SK-N-SH (cell line): ENCODE results near the gene LRRC70. TPM values are rescaled to one million over a fixed set of nuclear protein-coding genes. Genes with fewer than 3 reads are reported as not detected.

Experiments
- CTCF ChIA-PET: fragments of 300-600, 350-600 bp; formaldehyde crosslinking; extraction: SDS; loops from one replicate; lab custom pipeline; 2021; lab: Yijun Ruan, JAX
- POLR2A ChIA-PET: fragments of 350-600 bp; sonication (Branson Sonifier 250); formaldehyde crosslinking; extraction: SDS; loops from one replicate; lab custom pipeline; 2020; ENCODE audit warnings: antibody characterized with exemption, inconsistent platforms; lab: Yijun Ruan, JAX
- DNase-seq: peaks from one replicate; pipeline ENCODE4 v3.0.0; 2012
- H2AFZ ChIP-seq: fragments of 200-600 bp; sonication (generic); 2 replicates; pipeline ENCODE4 v1.8.1; 2016; ENCODE audit warnings: antibody characterized with exemption, mild to moderate bottlenecking, low read depth
- H3F3A ChIP-seq: fragments of 200-600 bp; sonication (generic); replicated peaks from 2 replicates; pipeline ENCODE3; 2016; ENCODE audit warnings: antibody characterized with exemption, mild to moderate bottlenecking; ENCODE audit not compliant: insufficient read depth
- H3K27ac ChIP-seq, 2 experiments: fragments of 200-500 bp in 1 of 2; fragments of 200-600 bp in 1 of 2; sonication (Bioruptor generic) in 1 of 2; sonication (generic), shearing (Covaris generic) in 1 of 2; 2 replicates each; pipeline versions ENCODE4 v1.5.1 to v1.6.1; 2014 to 2016; ENCODE audit warnings: low read depth in 2 of 2, inconsistent platforms in 1 of 2, low read length in 1 of 2, mild to moderate bottlenecking in 1 of 2, mixed read lengths in 1 of 2
- H3K27me3 ChIP-seq: fragments of 200-600 bp; sonication (generic), shearing (Covaris generic); 2 replicates; pipeline ENCODE4 v1.6.1; 2016; ENCODE audit warnings: mixed run types; ENCODE audit not compliant: insufficient read depth
- H3K36me3 ChIP-seq, 2 experiments: fragments of 200-500 bp in 1 of 2; fragments of 200-600 bp in 1 of 2; sonication (Bioruptor generic) in 1 of 2; sonication (generic) in 1 of 2; replicated peaks in 1 of 2; 2 replicates each; pipeline versions ENCODE3 to v1.5.1; 2014 to 2016; ENCODE audit warnings: low read length in 1 of 2, mild to moderate bottlenecking in 1 of 2; ENCODE audit not compliant: insufficient read depth in 2 of 2, control insufficient read depth in 1 of 2
- H3K4me1 ChIP-seq, 2 experiments: fragments of 200-500 bp in 1 of 2; fragments of 200-600 bp in 1 of 2; sonication (Bioruptor generic) in 1 of 2; sonication (generic), shearing (Covaris generic) in 1 of 2; 2 replicates each; pipeline versions ENCODE4 v1.5.1 to v1.6.1; 2014 to 2016; ENCODE audit warnings: low read depth in 1 of 2, low read length in 1 of 2, mixed run types in 1 of 2; ENCODE audit not compliant: insufficient read depth in 2 of 2, control insufficient read depth in 1 of 2
- H3K4me2 ChIP-seq: fragments of 200-600 bp; sonication (generic), shearing (Covaris generic); 2 replicates; pipeline ENCODE4 v1.6.1; 2017; ENCODE audit warnings: mixed run types
- H3K4me3 ChIP-seq, 2 experiments: fragments of 200-500 bp in 1 of 2; fragments of 200-600 bp in 1 of 2; sonication (Bioruptor generic) in 1 of 2; sonication (generic), shearing (Covaris generic) in 1 of 2; 2 replicates each; pipeline versions ENCODE4 v1.5.1 to v1.8.1; 2014 to 2016; ENCODE audit warnings: low read depth in 2 of 2, inconsistent platforms in 1 of 2, low read length in 1 of 2, mild to moderate bottlenecking in 1 of 2, mixed read lengths in 1 of 2, moderate library complexity in 1 of 2
- H3K79me2 ChIP-seq: fragments of 200-600 bp; sonication (generic); 2 replicates; pipeline ENCODE4 v1.8.1; 2017; ENCODE audit warnings: mild to moderate bottlenecking; ENCODE audit not compliant: insufficient read depth
- H3K9ac ChIP-seq: fragments of 200-600 bp; sonication (generic); 2 replicates; pipeline ENCODE4 v1.6.1; 2017; ENCODE audit warnings: mixed run types
- H3K9me2 ChIP-seq: fragments of 200-600 bp; sonication (generic); 2 replicates; pipeline ENCODE4 v1.6.1; 2017; ENCODE audit warnings: mixed run types
- H3K9me3 ChIP-seq: fragments of 200-600 bp; sonication (generic); 2 replicates; pipeline ENCODE4 v1.6.1; 2017; ENCODE audit warnings: mixed run types, mild to moderate bottlenecking, moderate library complexity
- H4K20me1 ChIP-seq: fragments of 200-600 bp; sonication (generic); 2 replicates; pipeline ENCODE4 v1.6.1; 2017; ENCODE audit warnings: mild to moderate bottlenecking, mixed run types; ENCODE audit not compliant: insufficient read depth
- CHD2 ChIP-seq: fragments of 150-350 bp; IDR thresholded peaks from 2 replicates; pipeline ENCODE4 v1.6.1; 2018; ENCODE audit warnings: low read length; ENCODE audit not compliant: partially characterized antibody
- EP300 ChIP-seq, 2 experiments: IDR thresholded peaks; 2 replicates each; pipeline versions ENCODE4 v1.4.0 to v1.6.1; 2012; ENCODE audit warnings: borderline replicate concordance in 1 of 2, low read depth in 1 of 2, low read length in 1 of 2
- FOXJ3 ChIP-seq: sonication (generic); formaldehyde crosslinking; IDR thresholded peaks from 2 replicates; pipeline ENCODE4 v1.5.1; 2020; ENCODE audit warnings: mild to moderate bottlenecking, missing genetic modification reagents
- GABPA ChIP-seq: IDR thresholded peaks from 2 replicates; pipeline ENCODE4 v1.4.0; 2012; ENCODE audit warnings: low read depth, mild to moderate bottlenecking
- JUND ChIP-seq: IDR thresholded peaks from 2 replicates; pipeline ENCODE4 v1.4.0; 2012
- MEF2A ChIP-seq: IDR thresholded peaks from 2 replicates; pipeline ENCODE4 v1.4.0; 2012; ENCODE audit warnings: low read depth, borderline replicate concordance
- MXI1 ChIP-seq: IDR thresholded peaks from 2 replicates; pipeline ENCODE4 v1.6.1; 2012; ENCODE audit warnings: mild to moderate bottlenecking, low read depth, low read length, improper control_type of control experiment
- NFIC ChIP-seq: IDR thresholded peaks from 2 replicates; pipeline ENCODE4 v1.4.0; 2012; ENCODE audit warnings: borderline replicate concordance
- NRF1 ChIP-seq: IDR thresholded peaks from 2 replicates; pipeline ENCODE4 v1.6.1; 2012; ENCODE audit warnings: low read depth, mild to moderate bottlenecking, low read length
- POLR2AphosphoS5 ChIP-seq: IDR thresholded peaks from 2 replicates; pipeline ENCODE4 v1.6.1; 2012; ENCODE audit warnings: low read depth, low read length
- SMC3 ChIP-seq: IDR thresholded peaks from 2 replicates; pipeline ENCODE4 v1.6.1; 2012; ENCODE audit warnings: low read depth, low read length, improper control_type of control experiment
- TAF1 ChIP-seq: IDR thresholded peaks from 2 replicates; pipeline ENCODE4 v1.6.1; 2012; ENCODE audit warnings: low read depth, mild to moderate bottlenecking, low read length, moderate library complexity, borderline replicate concordance
- YY1 ChIP-seq: IDR thresholded peaks from 2 replicates; pipeline ENCODE4 v1.4.0; 2012; ENCODE audit warnings: low read depth, mild to moderate bottlenecking
- ZBTB33 ChIP-seq: IDR thresholded peaks from 2 replicates; pipeline ENCODE4 v1.4.0; 2012; ENCODE audit warnings: low read depth, borderline replicate concordance
- WGBS: methylation state at CpG from one replicate; pipeline ENCODE4 v1.1.6; 2017; ENCODE audit warnings: low lambda C conversion rate; 5-methylcytosine and 5-hydroxymethylcytosine counted together
- polyA plus RNA-seq, 3 experiments: library from polyadenylated mRNA; depleted of rRNA; stranded (reverse); fragments of >200 nt; gene quantifications; 2 replicates each; pipeline ENCODE4 v1.2.3, GENCODE V29; 2012
- TF ChIP-seq, protein P1 (sequence below): IDR thresholded peaks from 2 replicates; pipeline ENCODE4 v1.4.0; 2012; ENCODE audit warnings: low read depth
- TF ChIP-seq, protein P2 (sequence below): fragments of 200-600 bp; sonication (generic); IDR thresholded peaks from 2 replicates; pipeline ENCODE4 v1.6.1; 2017; ENCODE audit warnings: antibody characterized with exemption, mild to moderate bottlenecking, moderate library complexity
- TF ChIP-seq, protein P3 (sequence below): IDR thresholded peaks from 2 replicates; pipeline ENCODE4; 2012
- TF ChIP-seq, protein P4 (sequence below): IDR thresholded peaks from 2 replicates; pipeline ENCODE4 v1.4.0; 2012; ENCODE audit warnings: low read depth, borderline replicate concordance

The LRRC70 gene
- polyA plus RNA-seq, 1 of the 3 experiments (the other 2 are of a cell fraction), result 0.08 TPM

GRCh38 chr5:62627121-62627520 lies 48.5 kb downstream of the LRRC70 start:
- no peak overlapping the region for H3K27ac ChIP-seq
- CTCF ChIA-PET, result no interaction called here
- H3K4me1 ChIP-seq, result no peaks in the 10 kb centered on the region
- no peak overlapping the region for H3K4me2 ChIP-seq
- no peaks in the 10 kb centered on the region for H3K27me3 ChIP-seq
- DNase-seq, result no peak
- POLR2A ChIA-PET, result no interaction called here
- H3K79me2 ChIP-seq, result no peaks in the 10 kb centered on the region
- no peak overlapping the region for H3K9ac ChIP-seq
- H3K9me2 ChIP-seq, result no peaks in the 10 kb centered on the region
- TF ChIP-seq, protein P1, sequence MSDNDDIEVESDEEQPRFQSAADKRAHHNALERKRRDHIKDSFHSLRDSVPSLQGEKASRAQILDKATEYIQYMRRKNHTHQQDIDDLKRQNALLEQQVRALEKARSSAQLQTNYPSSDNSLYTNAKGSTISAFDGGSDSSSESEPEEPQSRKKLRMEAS, result no peak
- no peak for TF ChIP-seq EP300 (IDR thresholded peaks at IDR 0.05; ENCODE audit: borderline replicate concordance in 1 of 2, low read depth in 1 of 2, low read length in 1 of 2)
- no peak for TF ChIP-seq ZBTB33
- no peak for TF ChIP-seq JUND
- no peak for TF ChIP-seq NRF1
- no peak for TF ChIP-seq SMC3
- no peak for TF ChIP-seq TAF1
- H3K36me3 ChIP-seq, result peaks cover 15 to 25% of the 10 kb centered on the region in 2 experiments
- H2AFZ ChIP-seq, result no peak overlapping the region
- no peaks in the 10 kb centered on the region for H4K20me1 ChIP-seq
- no peaks in the 10 kb centered on the region for H3K9me3 ChIP-seq
- WGBS, result 96% methylated on average over 3 of the region's 3 CpGs
- no peaks in the 10 kb centered on the region for H3F3A ChIP-seq
- H3K4me3 ChIP-seq, result no peak overlapping the region

- H3F3A ChIP-seq, result no peaks in the 10 kb centered on the region
- H3K27ac ChIP-seq, result no peak overlapping the region
- no peak for DNase-seq
- H4K20me1 ChIP-seq, result no peaks in the 10 kb centered on the region
- H3K4me3 ChIP-seq, result no peak overlapping the region
- no peak overlapping the region for H3K4me2 ChIP-seq
- H3K9me2 ChIP-seq, result no peaks in the 10 kb centered on the region
- WGBS, result 92% methylated on average over 5 of the region's 5 CpGs
- H3K9ac ChIP-seq, result no peak overlapping the region
- H3K79me2 ChIP-seq, result no peaks in the 10 kb centered on the region
- H3K4me1 ChIP-seq, result no peaks in the 10 kb centered on the region
- TF ChIP-seq POLR2AphosphoS5 (no peak), NFIC (no peak), CHD2 (no peak), FOXJ3 (no peak), EP300 (IDR thresholded peaks at IDR 0.05; ENCODE audit: borderline replicate concordance in 1 of 2, low read depth in 1 of 2, low read length in 1 of 2) (no peak), TAF1 (no peak), YY1 (no peak), GABPA (no peak), MXI1 (no peak), MEF2A (no peak)
- TF ChIP-seq, protein P2, sequence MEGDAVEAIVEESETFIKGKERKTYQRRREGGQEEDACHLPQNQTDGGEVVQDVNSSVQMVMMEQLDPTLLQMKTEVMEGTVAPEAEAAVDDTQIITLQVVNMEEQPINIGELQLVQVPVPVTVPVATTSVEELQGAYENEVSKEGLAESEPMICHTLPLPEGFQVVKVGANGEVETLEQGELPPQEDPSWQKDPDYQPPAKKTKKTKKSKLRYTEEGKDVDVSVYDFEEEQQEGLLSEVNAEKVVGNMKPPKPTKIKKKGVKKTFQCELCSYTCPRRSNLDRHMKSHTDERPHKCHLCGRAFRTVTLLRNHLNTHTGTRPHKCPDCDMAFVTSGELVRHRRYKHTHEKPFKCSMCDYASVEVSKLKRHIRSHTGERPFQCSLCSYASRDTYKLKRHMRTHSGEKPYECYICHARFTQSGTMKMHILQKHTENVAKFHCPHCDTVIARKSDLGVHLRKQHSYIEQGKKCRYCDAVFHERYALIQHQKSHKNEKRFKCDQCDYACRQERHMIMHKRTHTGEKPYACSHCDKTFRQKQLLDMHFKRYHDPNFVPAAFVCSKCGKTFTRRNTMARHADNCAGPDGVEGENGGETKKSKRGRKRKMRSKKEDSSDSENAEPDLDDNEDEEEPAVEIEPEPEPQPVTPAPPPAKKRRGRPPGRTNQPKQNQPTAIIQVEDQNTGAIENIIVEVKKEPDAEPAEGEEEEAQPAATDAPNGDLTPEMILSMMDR, result no peak
- TF ChIP-seq, protein P3, sequence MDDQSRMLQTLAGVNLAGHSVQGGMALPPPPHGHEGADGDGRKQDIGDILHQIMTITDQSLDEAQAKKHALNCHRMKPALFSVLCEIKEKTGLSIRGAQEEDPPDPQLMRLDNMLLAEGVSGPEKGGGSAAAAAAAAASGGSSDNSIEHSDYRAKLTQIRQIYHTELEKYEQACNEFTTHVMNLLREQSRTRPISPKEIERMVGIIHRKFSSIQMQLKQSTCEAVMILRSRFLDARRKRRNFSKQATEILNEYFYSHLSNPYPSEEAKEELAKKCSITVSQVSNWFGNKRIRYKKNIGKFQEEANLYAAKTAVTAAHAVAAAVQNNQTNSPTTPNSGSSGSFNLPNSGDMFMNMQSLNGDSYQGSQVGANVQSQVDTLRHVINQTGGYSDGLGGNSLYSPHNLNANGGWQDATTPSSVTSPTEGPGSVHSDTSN, result no peak
- TF ChIP-seq, protein P4, sequence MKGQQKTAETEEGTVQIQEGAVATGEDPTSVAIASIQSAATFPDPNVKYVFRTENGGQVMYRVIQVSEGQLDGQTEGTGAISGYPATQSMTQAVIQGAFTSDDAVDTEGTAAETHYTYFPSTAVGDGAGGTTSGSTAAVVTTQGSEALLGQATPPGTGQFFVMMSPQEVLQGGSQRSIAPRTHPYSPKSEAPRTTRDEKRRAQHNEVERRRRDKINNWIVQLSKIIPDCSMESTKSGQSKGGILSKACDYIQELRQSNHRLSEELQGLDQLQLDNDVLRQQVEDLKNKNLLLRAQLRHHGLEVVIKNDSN, result no peak
- ChIA-PET POLR2A (no interaction called here), CTCF (no interaction called here)
- H3K36me3 ChIP-seq, result peaks cover 15 to 25% of the 10 kb centered on the region in 2 experiments
- H3K27me3 ChIP-seq, result no peaks in the 10 kb centered on the region
- H3K9me3 ChIP-seq, result no peaks in the 10 kb centered on the region
- H2AFZ ChIP-seq, result no peak overlapping the region
Measured at GRCh38 chr5:62627901-62628300, 49.3 kb downstream of the LRRC70 start.
